Colonic mucosa (tissue), 4 donors: ENCODE results near the gene PTPRN2. TPM values are rescaled to one million over a fixed set of nuclear protein-coding genes. Genes with fewer than 3 reads are reported as not detected.

Experiments
- DNase-seq: peaks from one replicate; pipeline ENCODE4 v3.0.0-alpha.2; 2020
- H3K27ac ChIP-seq: fragments of 200-600 bp; one replicate; pipeline ENCODE4 v1.8.0; 2021
- H3K27me3 ChIP-seq: fragments of 200-600 bp; one replicate; pipeline ENCODE4 v1.8.0; 2021
- H3K36me3 ChIP-seq: fragments of 200-600 bp; one replicate; pipeline ENCODE4 v1.8.0; 2021
- H3K4me1 ChIP-seq: fragments of 200-600 bp; one replicate; pipeline ENCODE4 v1.8.0; 2021; ENCODE audit warnings: mild to moderate bottlenecking
- H3K4me3 ChIP-seq: fragments of 200-600 bp; one replicate; pipeline ENCODE4 v1.8.0; 2021
- H3K9ac ChIP-seq, 2 donors: one replicate each; pipeline ENCODE4 v1.7.0; 2013; ENCODE audit warnings: control low read depth in 2 of 2, low read depth in 2 of 2, low read length in 2 of 2
- H3K9me3 ChIP-seq: fragments of 200-600 bp; one replicate; pipeline ENCODE4 v1.8.0; 2021
- intact Hi-C: fragments of 100-400 bp; cut with DNase I; formaldehyde crosslinking; loops from one replicate; pipeline ENCODE4 v1.14.1; 2022
- total RNA-seq, 2 donors: library from RNA; stranded (reverse); fragmentation: NEBNext Ultra II Directional in 1 of 2; extraction: Animal tissue kit (Norgen Biotek cat#: 25700) in 1 of 2; gene quantifications; one replicate each; pipeline ENCODE4 v1.2.1, GENCODE V29; 2021
- TF ChIP-seq, protein P1 (sequence below): fragments of 200-600 bp; IDR thresholded peaks from one replicate; pipeline ENCODE4 v1.8.0; 2022; ENCODE audit warnings: antibody characterized with exemption, mild to moderate bottlenecking
- donor health status: healthy.
- donor health status: DM: no; HTN: no; CAD: no.
- donor health status: DM: no; HTN: no; CAD: no.

PTPRN2 gene
- total RNA-seq, 2 donors from 2014 or later: 14.7 to 21.6 TPM

DNA sequence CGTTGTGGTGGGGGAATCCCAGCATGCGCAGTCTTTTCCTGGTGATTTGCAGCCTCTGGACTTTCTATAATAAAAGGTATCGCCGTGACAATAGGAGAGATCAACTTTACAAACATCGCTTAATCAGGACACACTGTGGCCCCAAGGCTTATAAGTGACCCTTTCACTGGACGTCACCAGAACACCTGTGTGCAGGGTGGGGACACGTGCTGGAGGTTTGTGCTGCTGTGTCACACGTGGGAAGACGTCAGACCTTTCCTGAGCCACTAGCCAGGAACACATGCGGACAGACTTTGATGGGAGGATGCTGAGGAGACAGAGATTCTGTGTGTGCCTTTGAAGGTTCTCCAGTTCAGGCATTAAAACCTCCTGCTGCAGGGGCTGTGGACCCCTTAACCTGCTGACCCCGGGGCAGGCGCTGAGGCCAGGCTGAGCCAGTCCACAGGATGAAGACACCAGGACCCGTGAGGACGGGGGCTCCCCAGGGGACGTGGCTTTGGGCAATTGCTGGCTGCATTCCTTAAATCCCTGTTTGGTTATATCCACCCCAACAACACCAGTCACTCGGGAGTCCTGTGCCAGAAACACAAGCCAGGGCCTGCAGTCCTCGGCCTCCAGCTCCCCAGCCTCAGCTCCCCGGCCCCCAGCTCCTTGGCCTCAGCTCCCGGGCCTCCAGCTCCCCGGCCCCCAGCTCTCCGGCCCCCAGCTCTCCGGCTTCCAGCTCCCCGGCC is 183.4 kb downstream of the PTPRN2 start:
- H3K27me3 ChIP-seq: no peaks in the 10 kb centered on the region
- H3K9ac ChIP-seq: no peak overlapping the region
- H3K4me1 ChIP-seq: no peaks in the 10 kb centered on the region
- no peaks in the 10 kb centered on the region for H3K36me3 ChIP-seq
- H3K9me3 ChIP-seq: no peaks in the 10 kb centered on the region
- H3K27ac ChIP-seq: no peak overlapping the region
- no peak overlapping the region for H3K4me3 ChIP-seq
- intact Hi-C loops: no loop called here
- no peak for DNase-seq
- TF ChIP-seq, protein P1, sequence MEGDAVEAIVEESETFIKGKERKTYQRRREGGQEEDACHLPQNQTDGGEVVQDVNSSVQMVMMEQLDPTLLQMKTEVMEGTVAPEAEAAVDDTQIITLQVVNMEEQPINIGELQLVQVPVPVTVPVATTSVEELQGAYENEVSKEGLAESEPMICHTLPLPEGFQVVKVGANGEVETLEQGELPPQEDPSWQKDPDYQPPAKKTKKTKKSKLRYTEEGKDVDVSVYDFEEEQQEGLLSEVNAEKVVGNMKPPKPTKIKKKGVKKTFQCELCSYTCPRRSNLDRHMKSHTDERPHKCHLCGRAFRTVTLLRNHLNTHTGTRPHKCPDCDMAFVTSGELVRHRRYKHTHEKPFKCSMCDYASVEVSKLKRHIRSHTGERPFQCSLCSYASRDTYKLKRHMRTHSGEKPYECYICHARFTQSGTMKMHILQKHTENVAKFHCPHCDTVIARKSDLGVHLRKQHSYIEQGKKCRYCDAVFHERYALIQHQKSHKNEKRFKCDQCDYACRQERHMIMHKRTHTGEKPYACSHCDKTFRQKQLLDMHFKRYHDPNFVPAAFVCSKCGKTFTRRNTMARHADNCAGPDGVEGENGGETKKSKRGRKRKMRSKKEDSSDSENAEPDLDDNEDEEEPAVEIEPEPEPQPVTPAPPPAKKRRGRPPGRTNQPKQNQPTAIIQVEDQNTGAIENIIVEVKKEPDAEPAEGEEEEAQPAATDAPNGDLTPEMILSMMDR: no peak

- no peak overlapping the region for H3K4me3 ChIP-seq
- no peaks in the 10 kb centered on the region for H3K9me3 ChIP-seq
- peak; percentile 45 for DNase-seq
- no peak overlapping the region for H3K9ac ChIP-seq
- H3K27me3 ChIP-seq: no peaks in the 10 kb centered on the region
- TF ChIP-seq, protein P1: no peak
- no peaks in the 10 kb centered on the region for H3K4me1 ChIP-seq
- H3K27ac ChIP-seq: no peak overlapping the region
- intact Hi-C loops: no loop called here
- no peaks in the 10 kb centered on the region for H3K36me3 ChIP-seq
Observed at GRCh38 chr7:158403013-158403821, 184.4 kb downstream of the PTPRN2 start.

- Histone ChIP-seq H3K27me3 (no peaks in the 10 kb centered on the region), H3K4me1 (no peaks in the 10 kb centered on the region), H3K9ac (no peak overlapping the region), H3K9me3 (no peaks in the 10 kb centered on the region), H3K4me3 (no peak overlapping the region), H3K36me3 (no peaks in the 10 kb centered on the region), H3K27ac (no peak overlapping the region)
- intact Hi-C loops: no loop called here
- TF ChIP-seq, protein P1: no peak
- DNase-seq: no peak
Observed at GRCh38 chr7:158402471-158402870, 185.2 kb downstream of the PTPRN2 start.

DNA sequence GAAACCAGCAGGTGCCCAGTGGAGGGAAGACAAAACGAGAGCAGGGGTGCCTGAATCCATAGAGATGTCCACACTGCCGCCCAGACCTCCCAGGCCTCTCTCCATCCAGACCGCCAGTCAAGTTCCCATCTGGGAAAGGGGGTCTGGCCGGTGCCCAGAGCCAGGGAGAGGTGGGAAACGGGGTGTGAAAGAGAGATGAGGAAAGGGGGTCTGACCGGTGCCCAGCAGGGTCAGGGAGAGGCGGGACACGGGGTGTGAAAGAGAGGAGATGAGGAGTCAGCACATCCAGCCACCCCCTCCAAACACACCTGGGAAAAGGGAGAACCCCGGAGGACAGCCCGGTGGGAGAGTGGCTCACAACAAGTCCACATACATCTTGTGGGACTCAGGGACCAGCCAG is 185.8 kb downstream of the PTPRN2 start:
- Histone ChIP-seq H3K9ac (no peak overlapping the region), H3K9me3 (no peaks in the 10 kb centered on the region), H3K27me3 (no peaks in the 10 kb centered on the region), H3K27ac (no peak overlapping the region), H3K4me1 (peaks cover 1% of the 10 kb centered on the region), H3K36me3 (no peaks in the 10 kb centered on the region), H3K4me3 (no peak overlapping the region)
- DNase-seq: no peak
- TF ChIP-seq, protein P1: no peak
- intact Hi-C loops: no loop called here

DNA sequence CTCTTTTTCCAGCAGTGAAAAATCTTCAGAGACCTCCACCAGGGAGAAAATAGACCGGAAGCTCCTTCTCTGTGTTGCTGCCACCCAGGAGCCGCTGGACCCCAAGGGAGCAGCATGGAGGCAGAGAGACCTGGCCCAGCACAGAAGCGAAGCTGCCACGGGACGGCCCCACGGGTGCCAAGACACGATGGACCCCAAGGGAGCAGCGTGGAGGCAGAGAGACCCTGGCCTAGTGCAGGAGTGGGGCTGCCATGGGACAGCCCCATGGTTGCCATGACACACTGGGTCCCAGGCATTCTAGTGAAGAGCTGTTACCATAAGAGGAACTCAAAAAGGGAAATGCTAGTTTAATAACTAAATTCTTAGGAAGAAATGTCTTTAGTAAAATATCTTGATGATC is 186.3 kb downstream of the PTPRN2 start:
- Histone ChIP-seq H3K9me3 (no peaks in the 10 kb centered on the region), H3K27me3 (no peaks in the 10 kb centered on the region), H3K36me3 (no peaks in the 10 kb centered on the region), H3K27ac (no peak overlapping the region), H3K9ac (no peak overlapping the region), H3K4me1 (peaks cover 3% of the 10 kb centered on the region), H3K4me3 (no peak overlapping the region)
- no peak for DNase-seq
- TF ChIP-seq, protein P1: no peak
- intact Hi-C loops: no loop called here
